SK-N-SH treated with all-trans-retinoic acid at 6 μM for 48 hours (cell line): ENCODE results near the gene PARD3.
A peak's percentile ranks its signal among the peaks of the same experiment; 100 is the strongest.

Experiments used
- ATAC-seq: fragments of 200-7000 bp; cut with Tn5 transposase; 3 replicates; pipeline ENCODE4 v1.9.1; 2020; ENCODE audit warnings: mild to moderate bottlenecking, moderate library complexity
- ARNTL ChIP-seq: fragments of 450-650 bp; formaldehyde crosslinking; IDR thresholded peaks from 2 replicates; pipeline ENCODE4 v1.5.0; 2020; ENCODE audit warnings: low read depth, mild to moderate bottlenecking, moderate library complexity, borderline replicate concordance
- BACH2 ChIP-seq: fragments of 250-450 bp; sonication (Bioruptor Pico); IDR thresholded peaks from 2 replicates; pipeline ENCODE4 v1.9.0; 2021; ENCODE audit warnings: mild to moderate bottlenecking, borderline replicate concordance
- CSDC2 ChIP-seq: fragments of 250-450 bp; sonication (Bioruptor Pico); IDR thresholded peaks from 2 replicates; pipeline ENCODE4 v1.5.0; 2020; ENCODE audit warnings: mild to moderate bottlenecking, moderate library complexity
- ESRRG ChIP-seq: fragments of 250-450 bp; sonication (Bioruptor Pico); IDR thresholded peaks from 2 replicates; pipeline ENCODE4 v1.6.1; 2021; ENCODE audit warnings: mild to moderate bottlenecking
- GLIS3 ChIP-seq: fragments of 250-450 bp; sonication (Bioruptor Pico); IDR thresholded peaks from 2 replicates; pipeline ENCODE4 v1.5.0; 2020; ENCODE audit warnings: mild to moderate bottlenecking, moderate library complexity
- ISL1 ChIP-seq: fragments of 250-450 bp; sonication (Bioruptor Pico); IDR thresholded peaks from 2 replicates; pipeline ENCODE4 v2.1.2; 2022; ENCODE audit warnings: mild to moderate bottlenecking, moderate library complexity
- OSR1 ChIP-seq: fragments of 250-450 bp; sonication (Bioruptor Pico); IDR thresholded peaks from 2 replicates; pipeline ENCODE4 v1.8.0; 2022; ENCODE audit warnings: moderate library complexity, mild to moderate bottlenecking, inconsistent platforms
- PPARA ChIP-seq: fragments of 250-450 bp; sonication (Bioruptor Pico); IDR thresholded peaks from 2 replicates; pipeline ENCODE4 v1.5.0; 2020; ENCODE audit warnings: mild to moderate bottlenecking, borderline replicate concordance
- RARB ChIP-seq: fragments of 250-450 bp; sonication (Bioruptor Pico); IDR thresholded peaks from 2 replicates; pipeline ENCODE4 v1.8.0; 2021; ENCODE audit warnings: mild to moderate bottlenecking, moderate library complexity
- SNAI2 ChIP-seq: fragments of 250-450 bp; sonication (Bioruptor Pico); IDR thresholded peaks from 2 replicates; pipeline ENCODE4 v1.5.0; 2020; ENCODE audit warnings: mild to moderate bottlenecking, moderate library complexity
- TCF4 ChIP-seq: fragments of 250-450 bp; sonication (Bioruptor Pico); IDR thresholded peaks from 2 replicates; pipeline ENCODE4 v1.8.0; 2021; ENCODE audit warnings: mild to moderate bottlenecking, moderate library complexity, borderline replicate concordance
- TOX ChIP-seq: fragments of 250-450 bp; sonication (Bioruptor Pico); IDR thresholded peaks from 2 replicates; pipeline ENCODE4 v1.8.0; 2021; ENCODE audit warnings: mild to moderate bottlenecking, moderate library complexity, borderline replicate concordance
- ZC3H10 ChIP-seq: fragments of 250-450 bp; sonication (Bioruptor Pico); IDR thresholded peaks from 2 replicates; pipeline ENCODE4 v1.5.1; 2021; ENCODE audit warnings: mild to moderate bottlenecking, moderate library complexity
- ZFP3 ChIP-seq: fragments of 250-450 bp; sonication (Bioruptor Pico); IDR thresholded peaks from 2 replicates; pipeline ENCODE4 v1.5.0; 2020; ENCODE audit warnings: mild to moderate bottlenecking, moderate library complexity
- ZFP30 ChIP-seq: fragments of 450-650 bp; formaldehyde crosslinking; IDR thresholded peaks from 2 replicates; pipeline ENCODE4 v1.5.0; 2022; ENCODE audit warnings: mild to moderate bottlenecking, moderate library complexity
- ZNF565 ChIP-seq: fragments of 450-650 bp; formaldehyde crosslinking; conservative IDR thresholded peaks from 2 replicates; pipeline ENCODE4 v1.5.0; 2020; ENCODE audit warnings: low read depth, mild to moderate bottlenecking, moderate library complexity
- ZNF70 ChIP-seq: fragments of 450-650 bp; formaldehyde crosslinking; IDR thresholded peaks from 2 replicates; pipeline ENCODE4 v1.5.0; 2020; ENCODE audit warnings: mild to moderate bottlenecking, moderate library complexity
- ZNF8 ChIP-seq: fragments of 450-650 bp; formaldehyde crosslinking; IDR thresholded peaks from 2 replicates; pipeline ENCODE4 v1.5.0; 2020; ENCODE audit warnings: mild to moderate bottlenecking, moderate library complexity
- TF ChIP-seq, protein P1 (sequence below): fragments of 250-450 bp; sonication (Bioruptor Pico); IDR thresholded peaks from 2 replicates; pipeline ENCODE4 v1.5.0; 2020; ENCODE audit warnings: mild to moderate bottlenecking, moderate library complexity
- TF ChIP-seq, protein P2 (sequence below): fragments of 250-450 bp; sonication (Bioruptor Pico); IDR thresholded peaks from 2 replicates; pipeline ENCODE4 v1.5.1; 2020; ENCODE audit warnings: low read depth, mild to moderate bottlenecking, moderate library complexity
- TF ChIP-seq, protein P3 (sequence below): fragments of 250-450 bp; sonication (Bioruptor Pico); IDR thresholded peaks from 2 replicates; pipeline ENCODE4 v1.8.0; 2021; ENCODE audit warnings: low read depth, mild to moderate bottlenecking, moderate library complexity, borderline replicate concordance
- TF ChIP-seq, protein P4 (sequence below): fragments of 250-450 bp; sonication (Bioruptor Pico); IDR thresholded peaks from 2 replicates; pipeline ENCODE4 v1.5.1; 2021; ENCODE audit warnings: mild to moderate bottlenecking, moderate library complexity

Gene PARD3

DNA sequence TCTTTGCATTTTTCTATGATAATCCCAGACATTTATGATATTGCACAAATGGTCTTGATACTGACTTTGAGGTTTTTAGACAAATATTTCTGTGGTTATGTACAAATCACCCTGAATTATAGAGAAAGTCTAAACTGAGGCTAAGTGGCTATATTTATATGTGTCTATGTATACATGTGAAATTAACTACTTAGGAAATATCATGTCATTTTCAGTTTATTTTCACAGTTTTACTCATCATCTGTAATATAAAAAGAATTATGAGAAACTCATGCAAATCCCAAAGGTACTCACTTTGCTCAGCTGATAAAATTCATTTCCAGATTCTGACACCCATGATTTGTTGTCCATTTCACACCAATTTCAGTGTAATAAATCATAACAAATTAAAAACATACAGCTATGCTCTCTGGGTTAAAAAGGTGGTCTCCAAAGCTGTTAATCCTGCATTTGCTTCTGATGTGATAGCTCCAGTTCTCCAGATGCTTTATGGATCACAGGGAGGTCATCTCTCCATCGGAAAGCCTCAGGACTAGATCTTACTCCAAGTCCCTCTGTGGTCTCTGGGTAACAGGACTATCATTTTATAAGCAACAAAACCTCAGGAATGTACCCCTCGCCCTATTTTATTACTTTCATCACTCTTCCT is 673.9 kb downstream of the PARD3 start:
- TF ChIP-seq TOX (CRISPR knock-in tag), result no peak
- TF ChIP-seq SNAI2 (CRISPR knock-in tag), result no peak
- no peak for TF ChIP-seq TCF4 (CRISPR knock-in tag)
- TF ChIP-seq ARNTL (CRISPR knock-in tag), result no peak
- TF ChIP-seq, protein P1, sequence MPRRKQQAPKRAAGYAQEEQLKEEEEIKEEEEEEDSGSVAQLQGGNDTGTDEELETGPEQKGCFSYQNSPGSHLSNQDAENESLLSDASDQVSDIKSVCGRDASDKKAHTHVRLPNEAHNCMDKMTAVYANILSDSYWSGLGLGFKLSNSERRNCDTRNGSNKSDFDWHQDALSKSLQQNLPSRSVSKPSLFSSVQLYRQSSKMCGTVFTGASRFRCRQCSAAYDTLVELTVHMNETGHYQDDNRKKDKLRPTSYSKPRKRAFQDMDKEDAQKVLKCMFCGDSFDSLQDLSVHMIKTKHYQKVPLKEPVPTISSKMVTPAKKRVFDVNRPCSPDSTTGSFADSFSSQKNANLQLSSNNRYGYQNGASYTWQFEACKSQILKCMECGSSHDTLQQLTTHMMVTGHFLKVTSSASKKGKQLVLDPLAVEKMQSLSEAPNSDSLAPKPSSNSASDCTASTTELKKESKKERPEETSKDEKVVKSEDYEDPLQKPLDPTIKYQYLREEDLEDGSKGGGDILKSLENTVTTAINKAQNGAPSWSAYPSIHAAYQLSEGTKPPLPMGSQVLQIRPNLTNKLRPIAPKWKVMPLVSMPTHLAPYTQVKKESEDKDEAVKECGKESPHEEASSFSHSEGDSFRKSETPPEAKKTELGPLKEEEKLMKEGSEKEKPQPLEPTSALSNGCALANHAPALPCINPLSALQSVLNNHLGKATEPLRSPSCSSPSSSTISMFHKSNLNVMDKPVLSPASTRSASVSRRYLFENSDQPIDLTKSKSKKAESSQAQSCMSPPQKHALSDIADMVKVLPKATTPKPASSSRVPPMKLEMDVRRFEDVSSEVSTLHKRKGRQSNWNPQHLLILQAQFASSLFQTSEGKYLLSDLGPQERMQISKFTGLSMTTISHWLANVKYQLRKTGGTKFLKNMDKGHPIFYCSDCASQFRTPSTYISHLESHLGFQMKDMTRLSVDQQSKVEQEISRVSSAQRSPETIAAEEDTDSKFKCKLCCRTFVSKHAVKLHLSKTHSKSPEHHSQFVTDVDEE (CRISPR knock-in tag), result no peak
- TF ChIP-seq, protein P2, sequence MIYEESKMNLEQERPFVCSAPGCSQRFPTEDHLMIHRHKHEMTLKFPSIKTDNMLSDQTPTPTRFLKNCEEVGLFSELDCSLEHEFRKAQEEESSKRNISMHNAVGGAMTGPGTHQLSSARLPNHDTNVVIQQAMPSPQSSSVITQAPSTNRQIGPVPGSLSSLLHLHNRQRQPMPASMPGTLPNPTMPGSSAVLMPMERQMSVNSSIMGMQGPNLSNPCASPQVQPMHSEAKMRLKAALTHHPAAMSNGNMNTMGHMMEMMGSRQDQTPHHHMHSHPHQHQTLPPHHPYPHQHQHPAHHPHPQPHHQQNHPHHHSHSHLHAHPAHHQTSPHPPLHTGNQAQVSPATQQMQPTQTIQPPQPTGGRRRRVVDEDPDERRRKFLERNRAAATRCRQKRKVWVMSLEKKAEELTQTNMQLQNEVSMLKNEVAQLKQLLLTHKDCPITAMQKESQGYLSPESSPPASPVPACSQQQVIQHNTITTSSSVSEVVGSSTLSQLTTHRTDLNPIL, result no peak
- TF ChIP-seq BACH2 (CRISPR knock-in tag), result no peak
- no peak for TF ChIP-seq RARB (CRISPR knock-in tag)
- no peak for TF ChIP-seq ZFP3 (CRISPR knock-in tag)
- TF ChIP-seq ZNF70 (CRISPR knock-in tag), result no peak
- no peak for TF ChIP-seq ZNF8 (CRISPR knock-in tag)
- TF ChIP-seq ISL1 (CRISPR knock-in tag), result no peak
- TF ChIP-seq ZC3H10 (CRISPR knock-in tag), result no peak
- TF ChIP-seq CSDC2 (CRISPR knock-in tag), result no peak

DNA sequence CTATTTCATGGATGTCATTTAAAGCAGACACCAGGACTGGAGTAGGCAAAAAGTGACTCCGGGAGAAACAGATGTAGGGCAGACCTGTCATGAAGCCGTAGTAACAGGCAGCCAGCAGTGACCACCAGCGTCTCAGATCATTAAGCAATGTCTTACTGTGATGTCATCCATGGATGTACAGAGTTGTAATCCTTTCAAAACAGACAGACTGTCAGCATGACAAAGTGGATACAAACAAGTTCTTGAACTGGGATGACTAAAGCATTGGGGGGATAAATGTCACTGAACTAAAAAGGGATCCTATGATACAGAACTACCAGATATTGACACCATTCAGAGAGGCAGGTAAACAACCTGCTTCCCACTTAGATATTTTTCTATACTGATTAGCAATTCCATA is 675.5 kb downstream of the PARD3 start:
- 0 out of 2 replicates have a peak, but pooled peaks have one; percentile 11 for TF ChIP-seq ISL1 (CRISPR knock-in tag)
- TF ChIP-seq, protein P3, sequence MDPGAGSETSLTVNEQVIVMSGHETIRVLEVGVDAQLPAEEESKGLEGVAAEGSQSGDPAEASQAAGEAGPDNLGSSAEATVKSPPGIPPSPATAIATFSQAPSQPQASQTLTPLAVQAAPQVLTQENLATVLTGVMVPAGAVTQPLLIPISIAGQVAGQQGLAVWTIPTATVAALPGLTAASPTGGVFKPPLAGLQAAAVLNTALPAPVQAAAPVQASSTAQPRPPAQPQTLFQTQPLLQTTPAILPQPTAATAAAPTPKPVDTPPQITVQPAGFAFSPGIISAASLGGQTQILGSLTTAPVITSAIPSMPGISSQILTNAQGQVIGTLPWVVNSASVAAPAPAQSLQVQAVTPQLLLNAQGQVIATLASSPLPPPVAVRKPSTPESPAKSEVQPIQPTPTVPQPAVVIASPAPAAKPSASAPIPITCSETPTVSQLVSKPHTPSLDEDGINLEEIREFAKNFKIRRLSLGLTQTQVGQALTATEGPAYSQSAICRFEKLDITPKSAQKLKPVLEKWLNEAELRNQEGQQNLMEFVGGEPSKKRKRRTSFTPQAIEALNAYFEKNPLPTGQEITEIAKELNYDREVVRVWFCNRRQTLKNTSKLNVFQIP (CRISPR knock-in tag), result no peak
- no peak for ATAC-seq

More for the DNA sequence above, 673.9 kb downstream of the PARD3 start:
- no peak for ATAC-seq

DNA sequence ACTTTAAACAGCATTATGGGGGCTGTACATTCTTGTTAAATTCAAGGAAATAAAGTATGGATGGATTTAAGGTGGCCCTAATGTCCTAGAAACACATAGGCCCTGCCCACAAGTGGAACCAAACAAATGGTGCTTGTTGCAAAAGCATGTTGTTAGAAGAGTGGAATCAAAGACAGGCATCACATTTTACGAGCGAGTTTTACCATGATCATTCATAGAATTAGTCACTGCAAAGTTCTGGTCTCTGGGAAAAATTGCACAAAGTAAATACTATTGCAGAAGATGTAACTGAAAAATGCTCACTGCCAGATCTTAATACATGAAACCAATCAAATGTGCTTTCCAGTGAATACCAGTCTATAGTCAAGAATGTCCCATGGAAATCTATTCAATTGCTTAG is 677.1 kb downstream of the PARD3 start:
- no peak for TF ChIP-seq TOX (CRISPR knock-in tag)
- TF ChIP-seq TCF4 (CRISPR knock-in tag), result no peak
- TF ChIP-seq OSR1 (CRISPR knock-in tag), result no peak
- TF ChIP-seq PPARA (CRISPR knock-in tag), result no peak
- TF ChIP-seq ZNF565 (CRISPR knock-in tag), result no peak
- TF ChIP-seq, protein P1 (CRISPR knock-in tag), result no peak
- no peak for ATAC-seq

DNA sequence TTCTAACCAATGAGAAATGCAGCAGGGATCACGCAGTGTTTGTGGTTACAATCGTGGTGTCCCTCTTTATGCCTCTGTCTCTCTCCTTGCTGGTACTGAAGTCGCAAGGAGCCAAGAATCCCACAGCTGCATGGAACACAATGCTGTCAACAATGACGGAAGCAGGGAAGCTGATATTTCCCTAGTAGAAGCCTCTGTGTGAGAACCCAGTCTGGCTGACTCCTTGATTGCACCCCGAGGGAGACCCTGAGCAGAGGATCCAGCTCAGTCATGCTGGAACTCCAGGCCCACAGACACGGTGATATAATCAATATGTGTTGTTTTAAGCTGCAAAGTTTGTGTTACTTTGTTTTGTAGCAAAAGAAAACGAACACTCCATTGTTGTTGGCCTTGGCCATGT is 677.9 kb downstream of the PARD3 start:
- no peak for ATAC-seq
- TF ChIP-seq ZNF8 (CRISPR knock-in tag), result no peak
- TF ChIP-seq ZNF565 (CRISPR knock-in tag), result no peak
- TF ChIP-seq, protein P4, sequence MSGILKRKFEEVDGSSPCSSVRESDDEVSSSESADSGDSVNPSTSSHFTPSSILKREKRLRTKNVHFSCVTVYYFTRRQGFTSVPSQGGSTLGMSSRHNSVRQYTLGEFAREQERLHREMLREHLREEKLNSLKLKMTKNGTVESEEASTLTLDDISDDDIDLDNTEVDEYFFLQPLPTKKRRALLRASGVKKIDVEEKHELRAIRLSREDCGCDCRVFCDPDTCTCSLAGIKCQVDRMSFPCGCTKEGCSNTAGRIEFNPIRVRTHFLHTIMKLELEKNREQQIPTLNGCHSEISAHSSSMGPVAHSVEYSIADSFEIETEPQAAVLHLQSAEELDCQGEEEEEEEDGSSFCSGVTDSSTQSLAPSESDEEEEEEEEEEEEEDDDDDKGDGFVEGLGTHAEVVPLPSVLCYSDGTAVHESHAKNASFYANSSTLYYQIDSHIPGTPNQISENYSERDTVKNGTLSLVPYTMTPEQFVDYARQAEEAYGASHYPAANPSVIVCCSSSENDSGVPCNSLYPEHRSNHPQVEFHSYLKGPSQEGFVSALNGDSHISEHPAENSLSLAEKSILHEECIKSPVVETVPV (CRISPR knock-in tag), result no peak
- no peak for TF ChIP-seq CSDC2 (CRISPR knock-in tag)
- no peak for TF ChIP-seq ESRRG (CRISPR knock-in tag)
- TF ChIP-seq TCF4 (CRISPR knock-in tag), result no peak
- no peak for TF ChIP-seq GLIS3
- no peak for TF ChIP-seq RARB (CRISPR knock-in tag)
- TF ChIP-seq PPARA (CRISPR knock-in tag), result no peak
- TF ChIP-seq ZFP30, result no peak
- TF ChIP-seq ARNTL (CRISPR knock-in tag), result no peak
- no peak for TF ChIP-seq SNAI2 (CRISPR knock-in tag)
- TF ChIP-seq ZFP3 (CRISPR knock-in tag), result no peak
- no peak for TF ChIP-seq BACH2 (CRISPR knock-in tag)
